GM12864 (cell line): ENCODE measurements around the gene CCL17.

ENCODE experiments used
- DNase-seq: peaks from one replicate; pipeline ENCODE4 v3.0.0-alpha.2; 2011; ENCODE audit warnings: low read depth
- H3K4me3 ChIP-seq: 2 replicates; pipeline ENCODE4 v1.5.1; 2011; ENCODE audit warnings: mild to moderate bottlenecking, low read depth, low read length, control low read depth
- TF ChIP-seq, protein P1 (sequence below): IDR thresholded peaks from 2 replicates; pipeline ENCODE4 v1.5.1; 2011; ENCODE audit warnings: low read depth, mild to moderate bottlenecking, moderate library complexity, low read length, control low read depth, inconsistent platforms; ENCODE audit errors: missing control alignments

The CCL17 gene

DNA sequence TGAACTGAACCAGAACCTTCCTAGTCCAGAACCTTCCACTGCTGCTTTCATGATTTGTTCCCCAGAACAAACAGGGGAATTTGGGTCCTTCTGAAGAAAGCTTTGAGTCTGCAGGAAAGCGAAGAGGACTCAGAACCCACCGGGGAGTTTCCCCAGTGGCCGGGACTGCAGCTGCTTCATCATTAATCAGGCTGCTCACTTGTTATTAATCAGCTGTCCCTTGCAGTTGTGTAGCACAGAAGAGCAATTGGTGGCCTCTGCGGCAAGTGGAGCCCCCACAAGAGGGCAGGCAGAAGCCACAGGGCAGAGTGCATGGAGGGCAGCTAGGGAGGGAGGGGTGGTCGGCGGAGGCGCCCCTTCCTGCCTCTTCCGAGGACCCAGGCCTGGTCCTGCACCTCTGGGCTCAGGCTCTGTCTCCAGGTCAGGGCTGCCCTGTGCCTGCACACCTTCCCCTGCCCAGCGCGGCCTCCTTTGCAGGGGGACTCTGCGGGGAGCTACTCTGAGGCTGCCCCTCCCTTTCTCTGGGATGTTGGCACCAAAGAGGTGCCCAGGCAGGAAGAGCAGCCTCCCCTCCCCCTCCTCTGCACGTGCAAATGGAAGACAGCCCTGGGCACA, 6.9 kb downstream of the CCL17 start:
- no peak for DNase-seq
- no peak overlapping the region for H3K4me3 ChIP-seq
- TF ChIP-seq, protein P1, sequence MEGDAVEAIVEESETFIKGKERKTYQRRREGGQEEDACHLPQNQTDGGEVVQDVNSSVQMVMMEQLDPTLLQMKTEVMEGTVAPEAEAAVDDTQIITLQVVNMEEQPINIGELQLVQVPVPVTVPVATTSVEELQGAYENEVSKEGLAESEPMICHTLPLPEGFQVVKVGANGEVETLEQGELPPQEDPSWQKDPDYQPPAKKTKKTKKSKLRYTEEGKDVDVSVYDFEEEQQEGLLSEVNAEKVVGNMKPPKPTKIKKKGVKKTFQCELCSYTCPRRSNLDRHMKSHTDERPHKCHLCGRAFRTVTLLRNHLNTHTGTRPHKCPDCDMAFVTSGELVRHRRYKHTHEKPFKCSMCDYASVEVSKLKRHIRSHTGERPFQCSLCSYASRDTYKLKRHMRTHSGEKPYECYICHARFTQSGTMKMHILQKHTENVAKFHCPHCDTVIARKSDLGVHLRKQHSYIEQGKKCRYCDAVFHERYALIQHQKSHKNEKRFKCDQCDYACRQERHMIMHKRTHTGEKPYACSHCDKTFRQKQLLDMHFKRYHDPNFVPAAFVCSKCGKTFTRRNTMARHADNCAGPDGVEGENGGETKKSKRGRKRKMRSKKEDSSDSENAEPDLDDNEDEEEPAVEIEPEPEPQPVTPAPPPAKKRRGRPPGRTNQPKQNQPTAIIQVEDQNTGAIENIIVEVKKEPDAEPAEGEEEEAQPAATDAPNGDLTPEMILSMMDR, result no peak

DNA sequence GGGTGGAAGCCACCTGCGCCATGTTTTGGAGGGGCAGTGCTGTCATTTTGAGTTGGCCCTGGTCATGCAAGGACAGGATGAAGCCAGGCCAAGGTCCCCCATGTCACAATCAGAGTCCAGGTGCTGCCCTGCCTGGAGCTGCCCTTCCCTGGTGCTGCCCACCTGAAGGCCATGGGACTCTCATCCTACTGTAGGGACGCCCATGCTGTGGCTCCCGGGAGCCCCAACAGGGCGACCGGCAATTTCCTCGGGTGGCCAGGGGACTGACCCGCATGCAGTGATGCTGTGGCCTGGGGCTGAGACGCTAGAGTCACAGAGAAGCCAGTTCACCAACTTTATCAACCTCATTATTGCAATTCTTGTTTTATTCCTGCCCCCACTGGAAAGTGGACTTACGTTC, 8.0 kb downstream of the CCL17 start:
- H3K4me3 ChIP-seq, result no peak overlapping the region
- DNase-seq, result no peak
- TF ChIP-seq, protein P1, result no peak

DNA sequence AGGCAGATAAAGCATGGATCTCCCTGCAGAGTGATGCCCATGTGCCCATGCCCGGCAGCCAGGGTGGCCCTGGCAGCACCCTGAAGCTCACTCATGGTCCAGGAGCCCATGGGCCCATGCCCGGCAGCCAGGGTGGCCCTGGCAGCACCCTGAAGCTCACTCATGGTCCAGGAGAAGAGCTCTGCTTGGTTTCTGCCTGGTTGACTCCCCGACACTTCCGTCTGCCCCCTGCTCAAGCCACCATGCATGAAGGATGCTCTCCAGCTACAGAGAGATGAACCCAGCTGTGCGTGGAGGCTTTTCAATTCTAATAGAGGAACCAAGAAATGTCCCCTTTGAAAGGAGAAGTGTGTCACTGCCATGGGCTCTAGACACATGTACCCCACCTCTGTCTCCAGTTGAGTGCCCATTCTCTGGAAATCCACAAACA, 8.7 kb downstream of the CCL17 start:
- no peak overlapping the region for H3K4me3 ChIP-seq
- DNase-seq, result peak; percentile 61
- TF ChIP-seq, protein P1, result no peak

GRCh38 chr16:57413733-57414132, 9.2 kb downstream of the CCL17 start:
- TF ChIP-seq, protein P1, result no peak
- DNase-seq, result no peak
- no peak overlapping the region for H3K4me3 ChIP-seq

GRCh38 chr16:57416084-57416483, 11.5 kb downstream of the CCL17 start:
- TF ChIP-seq, protein P1, result no peak
- no peak overlapping the region for H3K4me3 ChIP-seq
- DNase-seq, result no peak

DNA sequence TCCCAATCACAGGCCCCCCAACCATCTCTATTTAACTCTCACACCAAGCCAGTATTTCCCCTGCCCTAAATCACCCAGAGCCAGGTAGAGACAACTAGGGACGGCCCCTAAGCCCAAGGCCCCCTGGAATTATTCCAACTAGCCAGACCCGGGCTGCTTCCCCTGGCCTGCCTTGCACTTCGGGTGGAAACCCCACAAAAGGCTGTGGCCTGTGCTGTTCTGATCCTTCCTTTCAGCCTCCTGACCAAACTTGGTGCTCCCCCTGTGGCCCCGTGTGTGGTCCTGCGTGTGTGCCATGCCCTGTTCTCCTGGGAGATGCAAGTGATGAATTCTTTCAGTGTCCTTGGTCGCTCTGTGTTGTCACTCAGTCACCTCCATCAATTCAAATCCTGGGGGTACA, 14.9 kb downstream of the CCL17 start:
- TF ChIP-seq, protein P1, result no peak
- no peak overlapping the region for H3K4me3 ChIP-seq
- DNase-seq, result no peak
